ENCODE results near the gene MTLN. TPM values are rescaled to one million over a fixed set of nuclear protein-coding genes. Genes with fewer than 3 reads are reported as not detected.

Gene MTLN
- total and polyA plus RNA-seq, 2 of the 13 experiments (the other 11 are each of a cell fraction or from before 2014, with no cell fraction given) = 37.1 to 50.4 TPM

DNA sequence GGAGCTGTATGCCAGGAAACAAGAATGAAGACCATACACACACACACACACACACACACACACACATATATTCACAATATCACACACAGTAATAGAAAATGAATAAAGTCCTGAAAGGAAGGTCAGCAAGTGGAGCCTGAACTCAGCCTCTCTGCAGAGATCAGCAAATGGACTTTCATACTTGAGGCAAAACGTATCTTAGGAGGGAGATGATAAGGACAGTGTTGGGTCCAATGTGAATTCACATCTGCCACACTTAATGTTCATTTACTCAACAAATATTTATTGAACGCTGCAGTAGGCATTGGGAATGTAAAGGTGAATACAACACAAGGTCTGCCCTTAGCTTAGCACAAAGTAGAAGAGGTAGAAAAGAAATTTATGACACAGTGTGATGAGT is 2.7 kb upstream of the MTLN start:
- Histone ChIP-seq H3K4me3 (replicated peaks in 1 of 3; ENCODE audit: insufficient read depth in 1 of 3, low read depth in 2 of 3, low read length in 3 of 3) (no peak overlapping the region), H2AFZ (ENCODE audit: low read length) (no peak overlapping the region), H3K27ac (ENCODE audit: extremely low read length, insufficient read depth, low read length) (no peak overlapping the region), H3K79me2 (ENCODE audit: insufficient read depth, low read length) (peaks cover 6% of the 10 kb centered on the region), H3K9me3 (ENCODE audit: low read length) (peaks cover 12% of the 10 kb centered on the region; the same call in 1 of the 2 replicates), H3K27me3 (ENCODE audit: control insufficient read depth in 1 of 2, insufficient read depth in 2 of 2, low read length in 2 of 2) (peaks cover 0 to 24% of the 10 kb centered on the region in 2 experiments; a peak in 3 of 5 replicates), H3K4me1 (ENCODE audit: insufficient read depth, low read length) (peaks cover 6% of the 10 kb centered on the region), H3K9ac (ENCODE audit: insufficient read depth, low read depth, low read length) (no peak overlapping the region), H3K36me3 (replicated peaks in 1 of 2; ENCODE audit: control insufficient read depth in 1 of 2, insufficient read depth in 2 of 2, low read length in 2 of 2) (peaks cover 0 to 2% of the 10 kb centered on the region in 2 experiments; a peak in 1 of 5 replicates), H4K20me1 (ENCODE audit: insufficient read depth, low read length) (no peaks in the 10 kb centered on the region), H3K4me2 (ENCODE audit: low read depth, low read length) (no peak overlapping the region)
- no peak for ATAC-seq
- no peak for DNase-seq (ENCODE audit: low spot score)
- WGBS (ENCODE audit: low lambda C conversion rate) = 1% methylated on average over 2 of the region's 2 CpGs
- POLR2A ChIA-PET = no interaction called here
- in situ Hi-C loops (cut with HindIII; ENCODE audit: extremely low pct_ligation_motif_present, low pct_unique_long_range_greater_than_20kb) (no loop called here), intact Hi-C loops (cut with micrococcal nuclease; ENCODE audit: unreplicated experiment) (no loop called here)
- no peak for FAIRE-seq
- CTCF ChIA-PET (ENCODE audit: low intra/inter-chr PET ratio, low total read pairs) = no interaction called here
- no TSS peak for BruUV-seq (replicated peaks)
- no peak for TF ChIP-seq ZBTB38 (CRISPR knock-in tag; IDR thresholded peaks at IDR 0.05)
- no peak for TF ChIP-seq MBNL3 (CRISPR knock-in tag; conservative IDR thresholded peaks at IDR 0.05)
- TF ChIP-seq, protein P1, sequence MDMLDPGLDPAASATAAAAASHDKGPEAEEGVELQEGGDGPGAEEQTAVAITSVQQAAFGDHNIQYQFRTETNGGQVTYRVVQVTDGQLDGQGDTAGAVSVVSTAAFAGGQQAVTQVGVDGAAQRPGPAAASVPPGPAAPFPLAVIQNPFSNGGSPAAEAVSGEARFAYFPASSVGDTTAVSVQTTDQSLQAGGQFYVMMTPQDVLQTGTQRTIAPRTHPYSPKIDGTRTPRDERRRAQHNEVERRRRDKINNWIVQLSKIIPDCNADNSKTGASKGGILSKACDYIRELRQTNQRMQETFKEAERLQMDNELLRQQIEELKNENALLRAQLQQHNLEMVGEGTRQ (IDR thresholded peaks at IDR 0.05; ENCODE audit: low read depth, low read length) = no peak
- TF ChIP-seq, protein P1 (CRISPR knock-in tag; IDR thresholded peaks at IDR 0.05; ENCODE audit: borderline replicate concordance) = no peak
- no peak for TF ChIP-seq GLI4 (CRISPR knock-in tag; IDR thresholded peaks at IDR 0.05; ENCODE audit: borderline replicate concordance)
- no peak for TF ChIP-seq ZNF282 (IDR thresholded peaks at IDR 0.05; ENCODE audit: partially characterized antibody)
- no peak for TF ChIP-seq ATAD3A (CRISPR knock-in tag; IDR thresholded peaks at IDR 0.05)
- no peak for TF ChIP-seq HNRNPUL1 (IDR thresholded peaks at IDR 0.05; ENCODE audit: low read depth, low read length)
- no peak for TF ChIP-seq SP1 (IDR thresholded peaks at IDR 0.05)
- no peak for TF ChIP-seq SP1 (CRISPR knock-in tag; IDR thresholded peaks at IDR 0.05)
- TF ChIP-seq, protein P2, sequence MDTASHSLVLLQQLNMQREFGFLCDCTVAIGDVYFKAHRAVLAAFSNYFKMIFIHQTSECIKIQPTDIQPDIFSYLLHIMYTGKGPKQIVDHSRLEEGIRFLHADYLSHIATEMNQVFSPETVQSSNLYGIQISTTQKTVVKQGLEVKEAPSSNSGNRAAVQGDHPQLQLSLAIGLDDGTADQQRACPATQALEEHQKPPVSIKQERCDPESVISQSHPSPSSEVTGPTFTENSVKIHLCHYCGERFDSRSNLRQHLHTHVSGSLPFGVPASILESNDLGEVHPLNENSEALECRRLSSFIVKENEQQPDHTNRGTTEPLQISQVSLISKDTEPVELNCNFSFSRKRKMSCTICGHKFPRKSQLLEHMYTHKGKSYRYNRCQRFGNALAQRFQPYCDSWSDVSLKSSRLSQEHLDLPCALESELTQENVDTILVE (CRISPR knock-in tag; IDR thresholded peaks at IDR 0.05) = no peak
- no peak for TF ChIP-seq PAF1 (CRISPR knock-in tag; IDR thresholded peaks at IDR 0.05)
- TF ChIP-seq ZFYVE20 (CRISPR knock-in tag; IDR thresholded peaks at IDR 0.05; ENCODE audit: borderline replicate concordance, low read depth) = no peak
- no peak for TF ChIP-seq PHF5A (CRISPR knock-in tag; IDR thresholded peaks at IDR 0.05; ENCODE audit: low read depth, unreplicated experiment)
- TF ChIP-seq, protein P3, sequence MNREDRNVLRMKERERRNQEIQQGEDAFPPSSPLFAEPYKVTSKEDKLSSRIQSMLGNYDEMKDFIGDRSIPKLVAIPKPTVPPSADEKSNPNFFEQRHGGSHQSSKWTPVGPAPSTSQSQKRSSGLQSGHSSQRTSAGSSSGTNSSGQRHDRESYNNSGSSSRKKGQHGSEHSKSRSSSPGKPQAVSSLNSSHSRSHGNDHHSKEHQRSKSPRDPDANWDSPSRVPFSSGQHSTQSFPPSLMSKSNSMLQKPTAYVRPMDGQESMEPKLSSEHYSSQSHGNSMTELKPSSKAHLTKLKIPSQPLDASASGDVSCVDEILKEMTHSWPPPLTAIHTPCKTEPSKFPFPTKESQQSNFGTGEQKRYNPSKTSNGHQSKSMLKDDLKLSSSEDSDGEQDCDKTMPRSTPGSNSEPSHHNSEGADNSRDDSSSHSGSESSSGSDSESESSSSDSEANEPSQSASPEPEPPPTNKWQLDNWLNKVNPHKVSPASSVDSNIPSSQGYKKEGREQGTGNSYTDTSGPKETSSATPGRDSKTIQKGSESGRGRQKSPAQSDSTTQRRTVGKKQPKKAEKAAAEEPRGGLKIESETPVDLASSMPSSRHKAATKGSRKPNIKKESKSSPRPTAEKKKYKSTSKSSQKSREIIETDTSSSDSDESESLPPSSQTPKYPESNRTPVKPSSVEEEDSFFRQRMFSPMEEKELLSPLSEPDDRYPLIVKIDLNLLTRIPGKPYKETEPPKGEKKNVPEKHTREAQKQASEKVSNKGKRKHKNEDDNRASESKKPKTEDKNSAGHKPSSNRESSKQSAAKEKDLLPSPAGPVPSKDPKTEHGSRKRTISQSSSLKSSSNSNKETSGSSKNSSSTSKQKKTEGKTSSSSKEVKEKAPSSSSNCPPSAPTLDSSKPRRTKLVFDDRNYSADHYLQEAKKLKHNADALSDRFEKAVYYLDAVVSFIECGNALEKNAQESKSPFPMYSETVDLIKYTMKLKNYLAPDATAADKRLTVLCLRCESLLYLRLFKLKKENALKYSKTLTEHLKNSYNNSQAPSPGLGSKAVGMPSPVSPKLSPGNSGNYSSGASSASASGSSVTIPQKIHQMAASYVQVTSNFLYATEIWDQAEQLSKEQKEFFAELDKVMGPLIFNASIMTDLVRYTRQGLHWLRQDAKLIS (CRISPR knock-in tag; IDR thresholded peaks at IDR 0.05) = no peak
- TF ChIP-seq, protein P4, sequence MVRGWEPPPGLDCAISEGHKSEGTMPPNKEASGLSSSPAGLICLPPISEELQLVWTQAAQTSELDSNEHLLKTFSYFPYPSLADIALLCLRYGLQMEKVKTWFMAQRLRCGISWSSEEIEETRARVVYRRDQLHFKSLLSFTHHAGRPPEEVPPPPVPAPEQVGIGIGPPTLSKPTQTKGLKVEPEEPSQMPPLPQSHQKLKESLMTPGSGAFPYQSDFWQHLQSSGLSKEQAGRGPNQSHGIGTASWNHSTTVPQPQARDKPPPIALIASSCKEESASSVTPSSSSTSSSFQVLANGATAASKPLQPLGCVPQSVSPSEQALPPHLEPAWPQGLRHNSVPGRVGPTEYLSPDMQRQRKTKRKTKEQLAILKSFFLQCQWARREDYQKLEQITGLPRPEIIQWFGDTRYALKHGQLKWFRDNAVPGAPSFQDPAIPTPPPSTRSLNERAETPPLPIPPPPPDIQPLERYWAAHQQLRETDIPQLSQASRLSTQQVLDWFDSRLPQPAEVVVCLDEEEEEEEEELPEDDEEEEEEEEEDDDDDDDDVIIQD (CRISPR knock-in tag; IDR thresholded peaks at IDR 0.05; ENCODE audit: low read depth) = no peak
- no peak for TF ChIP-seq KAT2B (IDR thresholded peaks at IDR 0.05; ENCODE audit: borderline replicate concordance, low read depth, low read length)

All from HepG2 (cell line).